ENCODE data around the gene ABCA2.

Gene ABCA2

GRCh38 chr9:137032858-137033257 lies 4.8 kb upstream of the ABCA2 start:
- no peak overlapping the region for H3K9ac ChIP-seq (ENCODE audit: low read length)
- no peaks in the 10 kb centered on the region for H4K20me1 ChIP-seq (ENCODE audit: insufficient read depth, low read length)
- H3K4me2 ChIP-seq (ENCODE audit: low read length), result no peak overlapping the region
- TF ChIP-seq EZH2 (IDR thresholded peaks at IDR 0.05; ENCODE audit: borderline replicate concordance, low read length) (no peak), CTCF (IDR thresholded peaks at IDR 0.05; ENCODE audit: low read length) (no peak)
- no peaks in the 10 kb centered on the region for H3K9me2 ChIP-seq (ENCODE audit: low read depth, low read length)
- H3K4me3 ChIP-seq (ENCODE audit: low read depth, low read length, poor library complexity, severe bottlenecking), result no peak overlapping the region
- H3K9me3 ChIP-seq (ENCODE audit: low read length), result no peaks in the 10 kb centered on the region
- no peaks in the 10 kb centered on the region for H3K36me3 ChIP-seq (ENCODE audit: insufficient read depth, low read length)
- no peaks in the 10 kb centered on the region for H3K79me2 ChIP-seq (ENCODE audit: insufficient read depth, low read length)
- H2AFZ ChIP-seq (ENCODE audit: low read length), result no peak overlapping the region
- H3K4me1 ChIP-seq (ENCODE audit: insufficient read depth, low read length, severe bottlenecking), result peaks cover 10% of the 10 kb centered on the region
- no peaks in the 10 kb centered on the region for H3F3A ChIP-seq (ENCODE audit: insufficient read depth, low read length)
- peaks cover 13% of the 10 kb centered on the region for H3K27me3 ChIP-seq (ENCODE audit: insufficient read depth, low read length)
- no peak overlapping the region for H3K27ac ChIP-seq (ENCODE audit: low read depth, low read length, poor library complexity, severe bottlenecking)

GRCh38 chr9:137031904-137032640 lies 4.0 kb upstream of the ABCA2 start, which contains the start of gene FUT7:
Gene FUT7, minus strand, starts transcription at chr9:137032088. Its CDS starts 97 bp downstream, at chr9:137031991.
- H4K20me1 ChIP-seq (ENCODE audit: insufficient read depth, low read length), result no peaks in the 10 kb centered on the region
- H2AFZ ChIP-seq (ENCODE audit: low read length), result no peak within 1 kb of the TSS
- no peaks in the 10 kb centered on the region for H3K9me3 ChIP-seq (ENCODE audit: low read length)
- peaks cover 15% of the 10 kb centered on the region for H3K27me3 ChIP-seq (ENCODE audit: insufficient read depth, low read length)
- H3K79me2 ChIP-seq (ENCODE audit: insufficient read depth, low read length), result no peaks in the 10 kb centered on the region
- TF ChIP-seq EZH2 (IDR thresholded peaks at IDR 0.05; ENCODE audit: borderline replicate concordance, low read length), result no peak
- H3F3A ChIP-seq (ENCODE audit: insufficient read depth, low read length), result no peaks in the 10 kb centered on the region
- no peak within 1 kb of the TSS for H3K4me3 ChIP-seq (ENCODE audit: low read depth, low read length, poor library complexity, severe bottlenecking)
- H3K4me2 ChIP-seq (ENCODE audit: low read length), result no peak within 1 kb of the TSS
- no peak within 1 kb of the TSS for H3K27ac ChIP-seq (ENCODE audit: low read depth, low read length, poor library complexity, severe bottlenecking)
- no peaks in the 10 kb centered on the region for H3K36me3 ChIP-seq (ENCODE audit: insufficient read depth, low read length)
- H3K9me2 ChIP-seq (ENCODE audit: low read depth, low read length), result no peaks in the 10 kb centered on the region
- H3K4me1 ChIP-seq (ENCODE audit: insufficient read depth, low read length, severe bottlenecking), result peaks cover 10% of the 10 kb centered on the region
- H3K9ac ChIP-seq (ENCODE audit: low read length), result no peak within 1 kb of the TSS

- peaks cover 17% of the 10 kb centered on the region for H3K27me3 ChIP-seq (ENCODE audit: insufficient read depth, low read length)
- no peak overlapping the region for H3K4me2 ChIP-seq (ENCODE audit: low read length)
- peaks cover 14% of the 10 kb centered on the region for H3K4me1 ChIP-seq (ENCODE audit: insufficient read depth, low read length, severe bottlenecking)
- H2AFZ ChIP-seq (ENCODE audit: low read length), result no peak overlapping the region
- H3K27ac ChIP-seq (ENCODE audit: low read depth, low read length, poor library complexity, severe bottlenecking), result no peak overlapping the region
- no peaks in the 10 kb centered on the region for H3K9me2 ChIP-seq (ENCODE audit: low read depth, low read length)
- H3K9ac ChIP-seq (ENCODE audit: low read length), result no peak overlapping the region
- H3F3A ChIP-seq (ENCODE audit: insufficient read depth, low read length), result no peaks in the 10 kb centered on the region
- H3K9me3 ChIP-seq (ENCODE audit: low read length), result no peaks in the 10 kb centered on the region
- H3K36me3 ChIP-seq (ENCODE audit: insufficient read depth, low read length), result no peaks in the 10 kb centered on the region
- H3K79me2 ChIP-seq (ENCODE audit: insufficient read depth, low read length), result no peaks in the 10 kb centered on the region
- no peak overlapping the region for H3K4me3 ChIP-seq (ENCODE audit: low read depth, low read length, poor library complexity, severe bottlenecking)
- TF ChIP-seq CTCF (IDR thresholded peaks at IDR 0.05; ENCODE audit: low read length) (no peak), EZH2 (IDR thresholded peaks at IDR 0.05; ENCODE audit: borderline replicate concordance, low read length) (no peak)
- no peaks in the 10 kb centered on the region for H4K20me1 ChIP-seq (ENCODE audit: insufficient read depth, low read length)
These were observed 2.8 kb upstream of the ABCA2 start for GRCh38 chr9:137030538-137031527.
